Measurements from ENCODE around the gene GPC6. TPM values are rescaled to one million over a fixed set of nuclear protein-coding genes. Genes with fewer than 3 reads are reported as not detected.

GPC6 gene
- total and polyA plus RNA-seq, 9 of the 15 experiments (the other 6 are each of a cell fraction or from before 2014, with no cell fraction given), result under 0.01 to 0.20 (median 0.01) TPM; not detected in 4

DNA sequence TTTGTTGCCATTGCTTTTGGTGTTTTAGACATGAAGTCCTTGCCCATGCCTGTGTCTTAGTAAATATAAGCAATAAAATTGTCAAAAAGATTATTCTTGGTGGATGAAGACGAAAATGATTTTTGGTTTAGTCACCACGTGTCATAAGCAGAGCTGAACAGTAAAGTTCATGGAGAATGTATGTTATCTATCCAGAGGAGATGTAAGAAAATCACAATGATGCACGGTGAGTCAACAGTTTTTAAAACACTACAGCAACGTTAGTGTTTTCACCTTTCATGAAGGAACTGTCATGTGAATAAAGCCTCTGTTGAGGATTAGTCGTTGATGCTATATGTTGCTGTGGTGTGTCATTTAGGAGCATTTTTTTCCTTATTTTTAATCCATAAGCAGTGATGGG, 137.6 kb downstream of the GPC6 start:
- in situ Hi-C loops (cut with MboI) (no loop called here), intact Hi-C loops (cut with micrococcal nuclease) (no loop called here)
- Histone ChIP-seq H3K9me3 (replicated peaks; ENCODE audit: control insufficient read depth, insufficient read depth, low read depth, low read length) (no peaks in the 10 kb centered on the region), H4K20me1 (replicated peaks; ENCODE audit: control insufficient read depth, insufficient read depth, low read length) (no peaks in the 10 kb centered on the region), H3K79me2 (ENCODE audit: control insufficient read depth, insufficient read depth, low read length) (no peaks in the 10 kb centered on the region), H3K4me2 (ENCODE audit: insufficient read depth, low read length) (no peak overlapping the region), H2AFZ (ENCODE audit: low read depth, low read length) (no peak overlapping the region), H3K27me3 (ENCODE audit: control insufficient read depth in 2 of 2, insufficient read depth in 2 of 2, low read length in 2 of 2) (0 out of 5 replicates have a peak, but pooled peaks cover 0 to 4% of the 10 kb centered on the region in 2 experiments), H3K36me3 (ENCODE audit: control insufficient read depth, insufficient read depth, low read length) (no peaks in the 10 kb centered on the region), H3K4me1 (replicated peaks in 1 of 2; ENCODE audit: control insufficient read depth in 2 of 2, insufficient read depth in 2 of 2, low read length in 2 of 2) (no peaks in the 10 kb centered on the region), H3K4me3 (no peak overlapping the region), H3K27ac (ENCODE audit: extremely low read depth, low read depth, low read length) (no peak overlapping the region), H3K9me1 (ENCODE audit: control insufficient read depth, insufficient read depth, low read length) (no peaks in the 10 kb centered on the region), H3K9ac (ENCODE audit: insufficient read depth in 1 of 2, low read depth in 2 of 2, low read length in 2 of 2) (no peak overlapping the region)
- 3% methylated on average over 5 of the region's 5 CpGs for WGBS (ENCODE audit: insufficient coverage, low coverage, missing lambda C conversion rate)
- no peak for ATAC-seq
- TF ChIP-seq SMARCB1 (IDR thresholded peaks at IDR 0.05; ENCODE audit: insufficient read length, low read depth), result no peak
- 0 out of 2 replicates have a peak, but pooled peaks have one; percentile 0 for TF ChIP-seq MAFK (IDR thresholded peaks at IDR 0.05; ENCODE audit: low read length)
- POLR2A ChIA-PET, result interaction anchor here (1.0 to 1.4 kb wide), 2 partner anchors 45 to 130 kb away, joined by 3 to 4 read pairs; no protein-coding TSS in a partner anchor
- no peak for FAIRE-seq
- peak in 3 of 4 experiments; percentile 23 to 45 (median 25) for DNase-seq (ENCODE audit: extremely low read depth in 1 of 4, low spot score in 3 of 4)
- BruUV-seq (replicated peaks), result no TSS peak
- CTCF ChIA-PET (ENCODE audit: low intra/inter-chr PET ratio), result no interaction called here

DNA sequence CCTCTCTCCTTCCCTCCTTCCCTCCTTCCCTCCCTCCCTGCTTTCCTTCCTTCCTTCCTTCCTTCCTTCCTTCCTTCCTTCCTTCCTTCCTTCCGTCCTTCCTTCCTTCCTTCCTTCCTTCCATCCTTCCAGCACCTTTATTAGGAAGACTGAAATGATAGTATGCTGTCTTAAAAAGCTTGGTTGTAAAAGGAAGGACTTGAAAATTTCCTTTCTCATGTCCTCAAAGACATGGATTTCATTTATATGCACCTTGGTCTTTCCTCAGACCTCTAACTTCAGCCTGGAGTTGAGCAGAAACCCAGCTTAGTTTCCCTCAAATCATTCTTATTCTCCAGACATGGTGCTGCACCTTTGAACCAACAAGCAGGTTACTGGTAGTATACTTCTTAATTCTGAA, 141.7 kb downstream of the GPC6 start:
- no peaks in the 10 kb centered on the region for H3K4me1 ChIP-seq (replicated peaks in 1 of 2; ENCODE audit: control insufficient read depth in 2 of 2, insufficient read depth in 2 of 2, low read length in 2 of 2)
- H3K27me3 ChIP-seq (ENCODE audit: control insufficient read depth in 2 of 2, insufficient read depth in 2 of 2, low read length in 2 of 2), result no peaks in the 10 kb centered on the region
- H3K27ac ChIP-seq (ENCODE audit: extremely low read depth, low read depth, low read length), result no peak overlapping the region
- no peaks in the 10 kb centered on the region for H3K79me2 ChIP-seq (ENCODE audit: control insufficient read depth, insufficient read depth, low read length)
- no peak overlapping the region for H3K4me3 ChIP-seq
- in situ Hi-C loops (cut with MboI), result no loop called here
- H3K4me2 ChIP-seq (ENCODE audit: insufficient read depth, low read length), result no peak overlapping the region
- H3K9ac ChIP-seq (ENCODE audit: insufficient read depth in 1 of 2, low read depth in 2 of 2, low read length in 2 of 2), result no peak overlapping the region
- no peaks in the 10 kb centered on the region for H3K36me3 ChIP-seq (ENCODE audit: control insufficient read depth, insufficient read depth, low read length)
- no peak overlapping the region for H2AFZ ChIP-seq (ENCODE audit: low read depth, low read length)
- no peaks in the 10 kb centered on the region for H3K9me3 ChIP-seq (replicated peaks; ENCODE audit: control insufficient read depth, insufficient read depth, low read depth, low read length)
- WGBS (ENCODE audit: insufficient coverage, low coverage, missing lambda C conversion rate), result 7% methylated on average over 1 of the region's 1 CpG
- peak; percentile 27 for ATAC-seq
- TF ChIP-seq HDGF (IDR thresholded peaks at IDR 0.05), result no peak
- TF ChIP-seq KDM1A (IDR thresholded peaks at IDR 0.05), result no peak
- no peak for TF ChIP-seq ZNF57 (CRISPR knock-in tag; IDR thresholded peaks at IDR 0.05)
- no peak for TF ChIP-seq MEIS2 (IDR thresholded peaks at IDR 0.05; ENCODE audit: partially characterized antibody)
- no peak for FAIRE-seq
- peak in 2 of 4 experiments; percentile 13 for DNase-seq (ENCODE audit: extremely low read depth in 1 of 4, low spot score in 3 of 4)
- ChIA-PET POLR2A (interaction anchor here (0.9 to 1.9 kb wide), 4 partner anchors 12 to 32 kb away, joined by 3 to 6 read pairs (median 4); no protein-coding TSS in a partner anchor), CTCF (ENCODE audit: low intra/inter-chr PET ratio) (no interaction called here)
- H3K9me1 ChIP-seq (ENCODE audit: control insufficient read depth, insufficient read depth, low read length), result no peaks in the 10 kb centered on the region
- H4K20me1 ChIP-seq (replicated peaks; ENCODE audit: control insufficient read depth, insufficient read depth, low read length), result no peaks in the 10 kb centered on the region
- BruUV-seq (replicated peaks), result no TSS peak
- intact Hi-C loops (cut with micrococcal nuclease), result no loop called here
